HPDE6-E6E7 (cell line): Measurements from ENCODE around the gene GALNT2.
A peak's percentile ranks its signal among the peaks of the same experiment; 100 is the strongest.

ENCODE experiments used
- DNase-seq: peaks from one replicate; pipeline ENCODE4 v3.0.0; 2011; ENCODE audit warnings: missing footprints; ENCODE audit errors: extremely low spot score

The GALNT2 gene

DNA sequence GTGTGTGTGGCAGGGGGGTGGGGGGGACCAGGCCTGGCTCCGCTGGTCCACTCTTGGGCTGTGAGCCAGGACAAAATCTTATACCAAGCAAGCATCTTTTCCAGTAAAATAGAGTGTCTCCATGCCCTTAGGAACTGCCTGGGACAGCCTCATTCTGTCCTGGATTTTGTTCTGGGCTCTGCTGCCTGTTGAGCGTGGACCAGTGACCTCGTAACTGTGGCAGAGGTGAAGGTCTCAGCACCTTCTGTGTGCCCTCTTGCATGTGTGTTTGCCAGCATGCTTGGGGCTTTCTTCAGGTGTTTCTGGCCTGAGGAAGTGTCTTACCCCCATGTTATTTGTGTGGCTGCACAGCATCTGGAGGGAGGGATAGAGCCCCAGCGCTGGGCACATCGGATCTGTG is 45.7 kb downstream of the GALNT2 start:
- no peak for DNase-seq

DNA sequence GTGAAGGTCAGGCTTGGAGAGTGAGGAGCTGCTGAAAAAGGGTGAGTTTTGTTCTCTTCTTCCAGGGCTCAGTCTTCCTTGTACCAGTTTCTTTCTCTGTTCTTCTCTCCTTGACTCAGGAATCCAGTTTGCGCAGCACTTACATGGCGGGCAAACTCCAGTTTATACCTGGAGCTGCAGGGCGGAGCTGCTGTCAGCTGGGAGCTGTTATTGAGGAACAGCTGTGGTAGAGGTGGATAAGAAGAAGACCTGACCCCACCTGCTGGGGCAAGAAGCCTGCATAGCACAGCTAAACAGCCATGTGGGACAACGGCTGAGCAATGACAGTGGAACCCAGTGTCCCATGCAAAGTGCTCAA is 46.2 kb downstream of the GALNT2 start:
- no peak for DNase-seq

- DNase-seq, result peak; percentile 91
These were observed 46.7 kb downstream of the GALNT2 start for GRCh38 chr1:230113593-230114236.

GRCh38 chr1:230114237-230114651 is 47.2 kb downstream of the GALNT2 start:
- DNase-seq, result no peak

DNA sequence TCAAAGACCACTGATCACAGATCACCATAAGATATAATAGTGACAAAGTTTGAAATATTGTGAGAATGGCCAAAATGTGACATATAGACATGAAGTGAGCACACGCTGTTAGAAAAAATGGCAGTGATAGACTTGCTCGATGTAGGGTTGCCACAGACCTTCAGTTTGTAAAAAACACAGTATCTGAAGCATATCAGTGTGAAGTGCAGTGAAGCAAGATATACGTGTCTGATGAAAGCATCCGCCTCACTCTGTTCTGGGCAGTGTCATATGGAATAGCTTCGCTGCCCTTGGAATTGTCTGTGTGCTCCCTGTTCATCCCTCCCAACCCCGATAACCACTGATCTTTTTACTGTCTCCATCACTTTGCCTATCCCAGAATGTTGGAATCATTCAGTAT is 50.7 kb downstream of the GALNT2 start:
- no peak for DNase-seq

DNA sequence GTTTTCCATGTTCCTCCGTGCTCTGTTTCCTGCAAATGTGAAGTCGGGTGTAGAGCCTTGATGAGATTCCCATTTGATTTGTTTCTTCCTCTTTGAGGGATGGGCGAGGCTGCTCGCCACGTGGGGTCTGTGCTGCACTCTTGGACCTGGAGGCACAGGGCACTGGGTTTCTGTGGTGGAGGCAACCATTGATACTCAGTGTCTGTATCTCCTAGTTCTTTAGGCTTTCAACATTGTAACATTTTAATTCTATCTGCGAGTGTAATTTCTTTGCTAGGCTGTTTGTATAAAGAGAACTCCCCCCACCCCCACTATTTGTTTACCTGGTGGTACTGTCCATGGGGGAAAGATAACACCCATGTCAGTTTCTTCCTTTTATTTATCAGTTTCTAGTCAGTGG is 52.3 kb downstream of the GALNT2 start:
- no peak for DNase-seq

- no peak for DNase-seq
These were observed 53.4 kb downstream of the GALNT2 start for GRCh38 chr1:230120289-230120920.

- DNase-seq, result no peak
These were observed 53.9 kb downstream of the GALNT2 start for GRCh38 chr1:230120921-230121381.

DNA sequence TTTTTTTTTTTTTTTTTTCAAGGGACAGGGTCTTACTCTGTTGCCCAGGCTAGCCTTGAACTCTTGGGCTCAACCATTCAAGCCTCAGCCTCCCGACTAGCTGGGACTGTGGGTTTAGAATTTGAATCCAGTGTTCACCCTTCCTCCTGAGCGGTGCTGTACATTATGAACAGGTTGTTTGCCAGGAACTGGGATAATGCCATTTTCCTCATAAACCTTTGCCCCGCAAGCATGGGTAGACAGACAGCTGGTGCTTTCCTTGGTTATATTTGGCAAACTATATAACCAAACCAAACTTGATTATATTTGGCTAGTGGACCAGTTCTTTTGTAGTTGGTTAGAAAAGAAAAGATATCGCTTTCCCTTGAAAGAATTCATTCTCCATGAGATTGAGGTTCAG is 54.9 kb downstream of the GALNT2 start:
- no peak for DNase-seq

GRCh38 chr1:230122366-230123279 is 55.6 kb downstream of the GALNT2 start:
- DNase-seq, result peak; percentile 49

DNA sequence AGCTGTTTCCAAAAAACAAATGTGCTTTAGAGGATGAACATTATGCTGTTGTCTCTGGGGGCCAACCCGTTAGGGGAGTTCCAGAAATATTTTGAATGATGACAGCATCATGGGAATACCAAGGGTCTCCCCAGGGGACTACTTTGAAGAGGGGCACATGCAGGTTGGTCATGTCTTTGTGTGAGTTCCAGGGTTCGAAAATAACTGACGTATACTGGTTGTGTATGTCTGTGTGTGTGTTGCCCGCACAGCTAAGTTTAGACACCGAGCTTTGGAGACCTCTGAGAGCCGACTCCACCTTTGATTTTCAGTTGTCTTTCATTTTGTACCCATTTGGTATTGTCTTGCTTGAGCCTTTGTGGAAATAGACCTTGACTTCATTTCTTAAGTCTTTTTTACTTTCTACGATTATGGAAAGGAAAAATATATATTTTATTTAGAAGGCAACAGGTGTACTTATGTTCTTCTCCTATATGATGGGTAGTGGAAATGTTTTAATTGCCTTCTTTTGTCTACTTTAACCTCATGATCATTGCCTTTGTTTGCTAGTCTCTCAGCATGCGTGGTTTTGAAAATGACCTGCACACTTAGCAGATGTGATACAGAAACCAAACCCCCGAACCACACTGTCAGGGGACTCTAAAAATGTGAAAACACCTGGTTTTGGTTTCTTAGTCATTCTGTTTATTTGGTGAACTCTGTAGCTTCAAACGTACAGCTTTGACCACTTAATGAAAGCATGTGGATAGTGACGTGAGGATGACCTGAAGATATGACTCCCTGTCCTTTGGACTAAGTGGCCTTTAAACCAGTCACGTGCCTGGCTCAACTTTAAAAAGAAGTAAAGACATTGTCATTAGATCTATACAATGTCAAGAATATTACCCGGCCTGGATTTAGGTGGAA is 56.5 kb downstream of the GALNT2 start:
- DNase-seq, result no peak

GRCh38 chr1:230124186-230125128 is 57.4 kb downstream of the GALNT2 start:
- no peak for DNase-seq

DNA sequence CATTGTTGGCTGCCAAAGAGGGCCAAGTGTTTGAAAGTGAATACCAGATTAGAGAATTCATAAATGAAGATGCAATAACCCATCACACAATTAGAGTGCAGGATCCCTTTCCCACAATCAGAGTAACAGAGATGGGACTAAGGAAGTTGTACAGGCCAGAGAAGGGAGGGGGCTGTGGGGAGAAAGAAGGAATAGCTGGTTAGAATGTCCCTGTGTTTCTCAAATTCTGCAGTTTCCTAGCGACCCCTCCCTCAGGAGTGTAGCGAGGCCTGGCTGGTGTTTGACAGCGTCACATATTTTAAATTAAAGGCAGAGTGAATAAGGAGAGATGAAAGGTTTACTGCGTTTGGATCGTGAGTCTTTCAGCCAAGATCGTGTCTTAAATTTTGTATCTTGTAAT is 58.1 kb downstream of the GALNT2 start:
- DNase-seq, result no peak

GRCh38 chr1:230125640-230126528 is 58.8 kb downstream of the GALNT2 start:
- no peak for DNase-seq

DNA sequence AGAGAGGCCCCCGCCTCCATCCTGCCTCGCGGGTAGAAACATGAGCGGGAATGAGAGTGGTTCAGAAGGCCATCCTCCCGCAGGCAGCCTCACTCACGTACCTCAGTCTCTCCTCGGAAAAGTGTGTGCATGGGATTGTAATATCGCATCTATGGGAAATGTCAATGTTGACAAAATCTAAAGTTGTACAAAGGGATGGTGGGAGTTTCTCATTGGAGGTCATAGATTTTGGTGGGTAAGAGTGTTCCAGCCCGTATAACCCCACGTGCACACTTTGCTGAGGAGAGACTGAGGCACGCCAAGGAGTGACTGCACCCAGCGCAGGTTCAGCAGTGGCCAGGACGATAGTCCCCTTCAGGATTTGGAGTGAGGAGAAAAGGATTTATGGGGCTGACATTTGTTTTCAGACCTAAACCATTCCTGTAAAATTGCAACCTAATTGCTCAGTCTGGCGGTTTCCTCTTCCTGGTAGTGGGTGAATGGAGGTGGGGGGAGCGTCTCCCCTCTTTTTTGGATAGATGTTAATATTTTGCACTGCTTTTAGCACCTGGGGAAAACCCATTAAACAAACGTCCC is 59.6 kb downstream of the GALNT2 start:
- no peak for DNase-seq

DNA sequence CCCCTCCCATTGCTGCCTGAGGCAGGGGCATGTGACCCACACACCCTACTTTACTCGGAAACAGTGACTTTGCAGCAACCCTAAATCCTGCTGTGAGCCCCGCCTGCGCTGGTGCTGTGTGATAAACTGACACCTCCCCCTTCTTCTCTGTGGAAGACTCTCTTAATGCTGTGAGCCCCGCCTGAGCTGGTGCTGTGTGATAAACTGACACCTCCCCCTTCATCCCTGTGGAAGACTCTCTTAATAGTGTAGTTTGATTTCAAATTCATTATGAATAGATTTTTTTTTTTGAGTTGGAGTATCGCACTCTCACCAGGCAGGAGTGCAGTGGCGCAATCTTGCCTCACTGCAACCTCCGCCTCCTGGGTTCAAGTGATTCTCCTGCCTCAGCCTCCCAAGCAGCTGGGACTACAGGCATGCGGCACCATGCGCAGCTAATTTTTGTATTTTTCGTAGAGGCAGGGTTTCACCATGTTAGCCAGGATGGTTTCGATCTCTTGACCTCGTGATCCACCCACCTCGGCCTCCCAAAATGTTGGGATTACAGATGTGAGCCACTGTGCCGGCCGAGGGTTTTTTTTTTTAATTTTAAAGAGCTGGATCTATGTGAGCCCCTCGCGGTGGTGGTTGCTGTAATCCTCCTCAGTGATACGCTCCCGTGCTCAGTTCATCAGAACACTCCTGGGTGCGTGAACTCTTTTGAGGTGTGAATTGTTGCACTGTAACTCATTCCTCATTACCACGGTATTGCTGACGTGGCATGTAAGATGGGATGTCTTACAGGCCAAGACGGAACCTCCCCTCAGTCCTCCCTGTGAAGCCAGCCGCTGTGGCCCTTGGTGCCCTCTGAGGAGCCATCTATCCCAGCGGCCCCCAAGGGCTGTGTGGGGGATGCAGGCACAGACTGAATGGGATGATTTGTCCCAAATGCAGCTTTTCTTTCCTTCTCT is 60.3 kb downstream of the GALNT2 start:
- no peak for DNase-seq

DNA sequence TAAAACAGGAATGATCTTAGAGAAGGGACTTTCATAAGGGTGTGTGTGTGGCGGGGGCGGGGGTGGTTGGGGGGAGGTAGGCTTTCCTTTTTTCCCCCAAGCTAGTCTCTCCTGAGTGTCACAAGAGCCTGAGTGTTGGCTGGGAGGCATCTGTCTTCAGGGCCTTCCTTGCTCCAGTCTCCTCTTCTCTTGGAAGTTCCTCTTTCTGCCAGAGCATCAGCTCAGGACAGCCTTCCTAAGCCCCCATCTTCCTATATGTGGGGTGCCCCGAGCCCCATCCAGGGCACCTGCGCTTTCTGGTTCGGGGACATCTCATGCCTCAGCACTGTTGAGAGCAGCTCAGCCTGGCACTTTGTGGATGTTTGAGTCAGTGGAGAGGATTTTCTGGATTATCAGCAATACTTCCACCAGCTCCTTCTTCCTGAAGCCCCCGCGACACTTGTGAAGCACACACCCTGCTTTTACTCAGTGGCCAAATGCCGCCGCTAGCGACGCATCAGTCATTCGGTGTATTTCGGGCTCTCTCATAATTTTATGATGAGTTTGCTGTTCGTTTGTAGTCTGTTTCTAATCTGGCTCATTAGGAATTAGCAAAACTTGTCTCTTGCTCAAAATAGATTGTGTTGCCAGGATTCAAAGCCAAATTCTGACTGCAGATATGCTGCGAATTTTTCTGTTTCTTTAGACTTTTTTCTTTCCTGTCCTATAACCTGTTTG is 61.7 kb downstream of the GALNT2 start:
- no peak for DNase-seq
